Non-pigmented ciliary epithelial cell (primary cell): Measurements from ENCODE around the gene HDAC3.

Source experiments
- DNase-seq: peaks from one replicate; pipeline ENCODE4 v3.0.0-alpha.2; 2010; ENCODE audit warnings: low read depth

HDAC3 gene

DNA sequence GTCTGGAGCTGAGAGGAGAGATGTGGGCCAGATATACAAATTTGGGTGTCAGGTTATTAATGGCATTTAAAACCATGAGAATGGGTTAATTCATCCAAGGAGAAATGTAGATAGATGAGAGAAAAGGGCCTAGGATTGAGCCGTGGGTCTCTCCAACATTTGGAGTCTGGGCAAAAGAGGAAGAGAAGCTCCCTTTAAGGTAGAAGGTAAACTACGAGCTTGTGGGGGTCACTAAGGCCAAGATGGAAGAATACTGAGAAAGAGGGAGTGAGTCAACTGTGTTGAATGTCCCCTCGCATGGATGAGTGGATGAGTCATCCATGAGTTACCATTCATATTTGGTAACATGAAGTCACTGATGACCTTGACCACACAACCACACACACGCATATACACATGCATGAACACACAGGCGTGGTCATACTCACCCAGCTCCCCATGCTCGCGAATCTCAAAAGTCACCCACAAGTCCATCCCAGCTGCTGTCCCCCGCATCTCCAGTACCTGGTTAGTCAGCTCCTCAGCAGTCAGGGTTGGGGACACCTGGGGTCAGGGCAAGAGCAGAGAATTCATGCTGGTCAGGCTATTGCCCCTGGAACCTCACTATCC, 21.4 kb upstream of the HDAC3 start:
- peak; percentile 98 for DNase-seq

DNA sequence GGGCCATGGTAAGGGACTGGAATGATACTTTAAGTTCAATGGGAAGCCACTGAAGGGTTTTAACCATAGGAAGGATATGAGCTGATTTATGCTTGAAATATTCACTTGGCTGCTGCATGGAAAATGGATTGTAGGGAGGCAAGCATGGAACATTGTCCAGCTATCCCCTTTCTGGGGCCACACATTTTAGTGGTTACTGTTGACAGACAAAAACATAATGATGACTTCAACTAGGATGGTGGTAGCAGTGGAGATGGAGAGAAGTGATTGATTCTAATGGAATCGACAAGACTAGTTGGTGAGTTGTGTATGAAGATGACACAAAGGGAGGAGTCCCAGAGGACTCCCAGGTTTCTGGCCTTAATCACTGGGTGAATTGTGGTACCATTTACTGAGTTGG, 20.8 kb upstream of the HDAC3 start:
- no peak for DNase-seq

DNA sequence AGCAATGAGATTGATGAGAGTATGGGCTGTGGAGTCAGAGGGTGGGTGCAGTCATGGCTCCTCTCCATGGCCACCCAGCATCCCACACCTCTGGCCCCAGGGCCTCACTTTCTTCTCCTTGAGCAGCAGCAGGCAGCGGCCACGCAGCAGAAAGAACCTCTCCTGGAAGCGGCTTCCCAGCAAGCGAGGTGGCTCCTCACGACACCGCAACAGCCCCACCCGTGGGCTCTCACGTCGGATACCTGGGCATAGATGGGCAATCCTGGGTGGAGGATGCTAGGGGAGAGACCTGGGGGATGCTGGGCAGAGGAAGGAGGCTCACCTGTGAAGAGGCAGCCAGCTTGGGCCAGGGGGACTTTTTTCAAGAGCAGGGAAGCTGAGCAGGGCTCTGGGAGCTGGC, 19.7 kb upstream of the HDAC3 start:
- no peak for DNase-seq

DNA sequence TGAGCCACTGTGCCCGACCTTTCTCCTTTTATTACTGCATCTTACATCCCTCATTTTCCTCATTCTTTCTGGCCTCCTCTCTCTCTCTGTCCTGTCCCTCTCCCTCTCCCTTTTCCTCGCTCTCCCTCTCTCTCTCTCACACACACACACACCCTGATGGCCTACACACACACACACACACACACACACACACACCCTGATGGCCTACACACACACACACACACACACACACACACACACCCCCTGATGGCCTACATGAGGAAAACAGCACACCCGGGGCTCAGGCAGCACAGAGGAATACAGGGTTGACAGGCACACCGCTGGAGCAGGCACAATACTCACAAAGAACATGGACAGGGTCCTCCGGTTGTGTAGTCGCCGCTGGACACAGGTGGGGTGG, 18.4 kb upstream of the HDAC3 start:
- DNase-seq = no peak

DNA sequence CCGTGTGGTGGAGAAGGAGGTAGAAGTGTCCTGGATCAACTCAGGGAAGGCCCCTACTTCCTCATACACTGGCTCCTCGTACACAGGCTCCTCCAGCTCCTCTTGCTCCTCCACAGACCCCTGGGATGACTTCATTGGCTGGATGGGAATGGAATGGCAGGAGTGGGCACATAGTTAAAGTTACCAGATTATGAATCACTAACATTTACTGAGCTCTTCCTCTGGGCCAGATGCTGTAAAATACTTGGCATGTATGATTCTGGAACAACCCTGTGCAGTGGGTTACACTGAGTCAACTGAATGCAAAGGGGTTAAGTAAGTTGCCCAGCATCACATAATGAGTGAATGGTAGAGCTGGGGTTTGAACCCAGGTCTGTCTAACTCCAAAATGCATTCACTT, 17.6 kb upstream of the HDAC3 start:
- DNase-seq = peak; percentile 82

DNA sequence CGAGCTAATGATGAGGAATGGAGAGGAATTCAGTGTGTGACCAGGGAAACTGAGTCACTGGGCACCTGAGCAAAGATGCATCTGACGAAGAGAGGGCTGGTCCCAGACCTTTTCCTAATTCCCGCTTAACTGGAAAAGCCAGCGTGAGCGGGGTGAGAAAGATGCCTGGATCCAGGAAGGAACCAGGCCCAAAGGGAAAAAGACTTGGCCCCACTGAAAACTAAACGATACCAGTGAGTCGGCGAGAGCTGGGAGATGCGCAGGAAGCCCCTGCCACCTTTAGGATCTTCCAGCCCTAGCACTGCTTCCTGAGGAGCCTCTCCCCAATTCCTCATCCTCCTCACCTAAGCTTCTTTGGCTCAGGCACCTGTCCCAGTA, 15.1 kb upstream of the HDAC3 start:
- DNase-seq = no peak

DNA sequence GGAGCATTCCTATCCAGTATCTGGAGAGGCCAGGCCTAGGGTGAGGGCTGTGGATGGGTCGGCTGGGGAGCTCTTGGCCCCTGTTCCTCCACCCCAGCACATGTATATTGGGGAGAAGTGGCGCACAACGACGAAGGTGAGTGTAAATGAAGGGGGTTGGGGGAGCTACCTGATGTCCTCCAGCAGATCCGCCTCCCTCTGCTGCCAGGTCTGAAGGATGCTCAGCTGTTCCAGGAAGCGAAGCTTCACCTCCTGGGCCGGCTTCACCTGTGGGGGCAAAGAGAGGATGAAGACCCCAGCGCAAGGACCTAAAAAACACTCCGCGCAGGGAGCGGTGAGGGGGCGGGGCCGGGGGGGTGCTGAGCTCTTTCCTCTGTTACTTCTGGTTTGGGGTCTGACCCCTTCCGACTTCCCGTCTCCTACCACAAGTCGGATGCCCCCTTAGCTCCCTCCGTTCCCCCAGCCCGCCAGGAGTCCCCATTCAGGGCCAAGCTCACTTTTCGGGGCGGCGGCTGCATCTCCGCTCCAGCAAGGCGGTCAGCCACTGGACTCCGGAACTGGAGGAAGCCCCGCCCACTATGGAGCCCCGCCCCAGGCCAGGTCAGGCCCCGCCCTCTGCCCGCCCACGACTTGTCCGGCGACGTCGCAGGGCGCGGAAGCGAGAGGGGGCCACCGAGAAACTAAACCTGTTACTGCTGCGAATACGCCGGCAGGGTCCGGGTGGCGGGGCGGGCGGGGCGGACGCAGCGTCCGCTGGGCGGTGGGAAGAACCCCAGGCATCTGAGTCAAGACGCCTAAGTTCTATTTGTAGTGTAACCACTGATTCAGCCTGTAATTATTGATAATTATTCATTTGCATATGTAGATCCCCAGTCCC, 14.4 kb upstream of the HDAC3 start, which contains the start of gene FCHSD1:
Gene FCHSD1 (minus strand): TSS at position 568 of the 877 bp plus-strand sequence. CDS start 50 bp downstream, at position 518.
- DNase-seq = peak; percentile 31

DNA sequence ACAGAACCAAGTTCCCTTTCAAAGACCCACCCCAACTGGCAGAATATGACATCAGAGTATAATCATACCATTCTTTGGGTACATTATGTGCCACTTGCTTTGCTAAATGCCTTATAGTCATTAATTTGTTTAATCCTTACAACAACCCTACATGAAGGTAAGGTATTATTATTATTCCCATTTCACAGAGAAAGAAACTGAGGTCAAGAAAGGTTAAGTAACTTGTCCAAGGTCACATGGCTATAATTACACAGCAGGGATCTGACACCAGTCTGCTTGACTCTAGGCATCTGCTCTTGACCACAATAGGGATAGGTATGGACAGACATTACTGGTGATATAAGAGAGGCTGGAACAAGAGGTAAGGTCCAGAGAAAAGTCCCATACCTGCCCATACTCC, 13.3 kb upstream of the HDAC3 start:
- no peak for DNase-seq

DNA sequence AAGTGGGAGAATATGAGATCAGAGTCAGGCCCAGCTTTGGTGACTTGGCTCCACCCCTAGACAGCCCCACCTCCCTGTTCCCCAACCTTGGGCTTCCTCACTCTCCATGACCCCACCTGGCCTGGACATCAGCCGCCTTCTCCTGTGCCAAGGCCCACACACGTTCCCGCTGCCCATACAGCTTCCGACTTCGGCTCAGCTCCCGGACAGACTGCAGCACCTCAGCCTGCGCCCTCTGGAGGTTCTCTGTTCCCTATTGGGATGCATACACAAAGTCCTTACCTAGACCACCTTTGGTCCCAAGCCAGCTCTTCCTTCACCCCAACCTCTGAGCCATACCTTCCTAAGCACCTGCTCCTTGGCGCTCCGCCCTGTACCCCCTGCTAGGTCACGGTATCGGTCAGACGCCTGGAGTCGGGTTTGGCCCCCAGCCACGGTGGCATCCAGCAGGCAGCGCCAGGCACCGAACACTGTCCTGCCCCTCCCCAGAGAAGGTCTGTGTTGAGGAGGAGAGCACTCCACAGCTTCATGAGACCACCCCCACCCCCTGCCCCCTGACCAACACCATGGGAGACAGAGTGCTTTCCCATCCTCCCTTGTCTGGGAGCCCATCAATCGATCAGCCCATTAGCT, 12.5 kb upstream of the HDAC3 start:
- no peak for DNase-seq

DNA sequence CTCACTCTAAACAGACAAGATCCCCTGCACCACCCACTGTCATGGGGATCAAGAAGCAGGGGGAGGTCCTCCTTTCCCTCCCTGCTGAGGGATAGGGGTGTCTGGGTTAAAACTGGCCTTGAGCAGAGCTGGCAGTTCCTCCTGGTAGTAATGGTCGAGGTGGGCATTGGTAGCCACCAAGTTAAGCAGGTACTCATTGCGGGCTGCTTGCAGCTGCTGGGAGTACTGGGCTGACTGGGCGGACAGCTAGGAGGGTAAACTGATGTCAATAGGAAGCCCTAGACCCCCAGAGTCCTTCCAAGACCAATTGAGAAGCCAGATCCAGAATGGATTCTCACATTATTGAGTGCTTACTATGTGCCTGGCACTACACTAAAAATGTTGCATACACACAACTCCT, 11.2 kb upstream of the HDAC3 start:
- no peak for DNase-seq

DNA sequence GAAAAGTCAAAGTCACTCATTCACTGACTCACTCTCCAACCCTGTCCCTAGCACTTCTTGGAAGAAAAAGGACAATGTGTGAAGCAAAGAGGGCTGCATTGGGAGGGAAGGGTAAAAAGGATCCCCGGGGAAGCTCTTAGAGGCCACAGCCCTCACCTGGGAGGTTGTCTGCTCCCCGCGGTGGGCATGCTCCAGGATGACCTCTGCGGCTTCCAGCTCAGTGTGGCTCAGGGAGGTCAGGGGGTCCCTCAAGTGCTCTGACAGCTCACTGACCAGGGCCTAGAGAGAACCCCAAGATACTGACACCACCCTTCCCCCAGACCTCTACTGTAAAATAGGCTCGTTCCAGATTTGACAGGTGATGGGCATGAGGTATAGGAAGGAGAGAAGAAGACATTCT, 10.6 kb upstream of the HDAC3 start:
- no peak for DNase-seq

DNA sequence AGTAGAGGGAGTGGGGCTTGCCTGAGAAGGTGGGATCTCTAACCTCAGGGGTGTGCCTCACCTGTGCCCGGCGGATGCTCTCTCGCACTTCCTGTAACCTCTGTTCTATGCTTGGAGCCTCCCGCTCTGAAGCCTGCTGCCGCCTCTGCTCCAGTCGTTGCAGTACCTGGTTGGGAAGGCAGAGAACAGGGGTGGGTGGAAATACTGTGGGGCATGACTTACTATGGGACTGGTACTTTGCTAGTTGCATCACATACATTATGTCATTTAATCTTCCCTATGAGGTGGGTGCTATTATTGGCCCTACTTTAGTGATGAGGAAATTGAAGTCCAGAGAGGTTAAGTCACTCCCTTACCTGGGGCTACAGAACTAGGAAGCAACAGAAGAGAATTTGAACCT, 9.4 kb upstream of the HDAC3 start:
- DNase-seq = no peak

DNA sequence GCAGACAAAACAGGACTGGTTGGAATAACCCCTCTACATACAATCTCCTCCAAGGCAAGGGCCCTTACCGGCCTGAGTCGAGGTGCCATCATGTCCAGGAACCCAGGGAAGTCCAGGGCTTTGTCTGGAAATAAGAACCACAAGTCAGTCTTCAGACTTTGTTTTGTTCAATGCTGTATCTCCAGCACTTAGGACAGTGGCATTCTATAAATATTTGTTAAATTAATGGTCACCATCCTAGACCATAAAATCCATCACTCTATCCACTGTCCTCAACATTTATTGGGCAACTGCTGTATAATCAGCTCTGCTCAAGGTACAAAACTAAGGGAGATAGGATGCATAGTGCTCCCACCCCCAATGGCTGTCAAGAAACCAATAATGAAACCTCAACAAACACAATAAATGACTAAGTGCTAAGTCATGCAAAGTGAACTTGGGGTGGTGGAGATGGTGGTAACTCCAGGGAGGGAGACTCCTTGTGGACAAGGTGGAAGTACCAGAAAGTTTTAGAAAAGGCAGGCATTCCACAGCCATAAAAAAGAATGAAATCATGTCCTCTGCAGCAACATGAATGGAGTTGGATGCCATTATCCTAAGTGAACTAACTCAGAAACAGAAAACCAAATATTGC, 5.1 kb upstream of the HDAC3 start:
- DNase-seq = peak; percentile 56

DNA sequence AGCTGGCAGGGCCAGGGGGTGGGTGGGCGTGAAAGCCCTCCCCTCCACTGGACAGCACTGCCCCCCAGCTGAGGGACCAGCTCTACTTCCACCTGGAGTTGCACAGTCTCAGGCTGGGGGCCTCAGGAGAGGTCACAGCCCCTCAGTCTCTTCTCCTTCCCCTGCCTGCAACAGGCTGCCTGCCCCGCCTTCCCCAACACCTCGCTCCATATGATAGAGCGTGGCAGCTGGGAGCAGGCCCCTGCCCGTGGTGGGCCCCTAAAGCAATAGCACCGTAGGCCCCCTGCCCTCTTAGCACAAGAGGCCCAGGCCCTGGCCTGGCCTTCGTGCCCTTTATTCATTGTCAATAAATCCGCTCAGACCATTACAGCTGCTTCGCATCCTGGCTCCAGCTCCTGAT, 4.0 kb upstream of the HDAC3 start:
- DNase-seq = no peak

DNA sequence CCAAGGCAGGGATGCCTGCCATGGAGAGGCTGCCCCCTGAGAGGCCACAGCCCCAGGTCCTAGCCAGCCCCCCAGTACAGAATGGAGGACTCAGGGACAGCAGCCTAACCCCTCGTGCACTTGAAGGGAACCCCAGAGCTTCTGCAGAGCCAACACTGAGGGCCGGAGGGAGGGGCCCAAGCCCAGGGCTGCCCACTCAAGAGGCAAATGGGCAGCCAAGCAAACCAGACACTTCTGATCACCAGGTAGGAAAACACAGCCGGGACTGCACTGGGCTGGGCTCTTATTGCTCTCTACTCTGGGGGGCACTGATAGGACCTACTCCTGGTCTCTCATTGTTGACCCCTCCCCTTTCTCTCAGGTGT, 3.4 kb upstream of the HDAC3 start:
- DNase-seq = no peak

DNA sequence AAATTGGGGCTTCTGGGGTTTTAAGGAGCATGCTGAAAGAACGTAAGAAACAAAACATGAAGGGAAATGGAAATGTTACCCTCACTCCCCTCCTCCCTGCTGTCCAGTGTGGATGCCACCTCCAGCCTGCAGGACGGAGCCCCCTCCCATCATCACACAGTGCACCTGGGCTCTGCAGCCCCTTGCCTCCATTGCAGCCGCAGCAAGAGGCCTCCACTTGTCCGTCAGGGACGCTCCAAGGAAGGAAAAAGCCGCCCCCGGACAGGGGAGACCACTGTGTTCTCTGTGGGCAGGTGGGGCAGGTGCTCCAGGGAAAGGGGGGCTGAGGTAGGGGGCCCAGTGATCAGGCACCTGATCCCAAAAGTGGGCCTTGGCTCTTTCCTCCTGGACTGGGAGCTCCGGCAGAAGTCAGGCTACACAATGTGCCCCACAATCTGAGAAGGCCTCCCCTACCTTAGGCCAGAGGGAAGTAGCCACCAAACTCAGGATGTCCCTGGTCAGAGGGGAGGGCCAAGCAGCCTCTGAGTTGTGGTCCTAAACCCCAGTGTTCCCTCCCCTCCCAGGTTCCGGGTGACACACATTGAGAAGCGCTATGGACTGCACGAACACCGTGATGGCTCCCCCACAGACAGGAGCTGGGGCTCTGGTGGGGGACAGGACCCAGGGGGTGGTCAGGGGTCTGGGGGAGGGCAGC, 2.9 kb upstream of the HDAC3 start:
- DNase-seq = no peak

DNA sequence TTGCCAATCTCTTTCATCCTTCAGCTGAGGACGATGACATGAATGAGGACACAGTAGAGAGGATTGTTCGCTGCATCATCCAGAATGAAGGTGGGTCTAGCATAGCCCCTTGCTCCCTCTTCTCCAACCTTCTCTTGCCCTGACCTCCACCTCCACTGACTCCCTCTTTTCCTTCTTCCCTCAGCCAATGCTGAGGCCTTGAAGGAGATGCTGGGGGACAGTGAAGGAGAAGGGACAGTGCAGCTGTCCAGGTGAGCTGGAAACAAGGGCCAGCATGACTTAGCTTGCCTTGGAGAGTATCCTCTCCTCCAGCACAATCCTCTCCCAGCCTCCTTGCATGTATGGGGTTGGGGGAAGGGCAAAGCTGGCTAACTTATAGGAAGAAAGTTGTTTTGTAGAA, 2.1 kb upstream of the HDAC3 start:
- no peak for DNase-seq

DNA sequence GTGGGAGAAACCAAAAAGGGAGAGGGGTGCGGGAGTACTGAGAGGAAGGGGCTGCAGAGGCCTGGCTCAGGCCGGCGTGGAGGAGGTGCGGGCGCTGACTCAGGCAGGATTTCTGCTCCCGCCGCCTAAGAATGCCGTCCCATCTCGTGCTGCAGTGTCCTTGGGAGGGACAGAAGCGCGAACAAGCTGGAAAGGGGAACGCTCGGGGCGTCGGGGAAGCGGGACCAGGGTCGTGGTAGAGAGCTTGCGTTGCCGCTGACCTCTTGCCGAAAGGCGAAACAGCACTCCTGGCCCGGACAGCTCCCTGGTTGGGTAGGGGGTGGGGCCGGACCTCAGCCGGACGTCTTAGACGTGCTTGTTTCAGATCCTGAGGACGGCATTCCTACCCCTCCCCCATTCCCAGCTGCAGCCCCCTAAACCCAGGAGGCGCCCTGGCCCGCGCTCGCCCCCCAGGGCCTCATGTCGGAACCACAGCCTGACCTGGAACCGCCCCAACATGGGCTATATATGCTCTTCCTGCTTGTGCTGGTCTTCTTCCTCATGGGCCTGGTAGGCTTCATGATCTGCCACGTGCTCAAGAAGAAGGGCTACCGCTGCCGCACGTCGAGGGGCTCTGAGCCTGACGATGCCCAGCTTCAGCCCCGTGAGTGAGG, 1.2 kb upstream of the HDAC3 start:
- no peak for DNase-seq

DNA sequence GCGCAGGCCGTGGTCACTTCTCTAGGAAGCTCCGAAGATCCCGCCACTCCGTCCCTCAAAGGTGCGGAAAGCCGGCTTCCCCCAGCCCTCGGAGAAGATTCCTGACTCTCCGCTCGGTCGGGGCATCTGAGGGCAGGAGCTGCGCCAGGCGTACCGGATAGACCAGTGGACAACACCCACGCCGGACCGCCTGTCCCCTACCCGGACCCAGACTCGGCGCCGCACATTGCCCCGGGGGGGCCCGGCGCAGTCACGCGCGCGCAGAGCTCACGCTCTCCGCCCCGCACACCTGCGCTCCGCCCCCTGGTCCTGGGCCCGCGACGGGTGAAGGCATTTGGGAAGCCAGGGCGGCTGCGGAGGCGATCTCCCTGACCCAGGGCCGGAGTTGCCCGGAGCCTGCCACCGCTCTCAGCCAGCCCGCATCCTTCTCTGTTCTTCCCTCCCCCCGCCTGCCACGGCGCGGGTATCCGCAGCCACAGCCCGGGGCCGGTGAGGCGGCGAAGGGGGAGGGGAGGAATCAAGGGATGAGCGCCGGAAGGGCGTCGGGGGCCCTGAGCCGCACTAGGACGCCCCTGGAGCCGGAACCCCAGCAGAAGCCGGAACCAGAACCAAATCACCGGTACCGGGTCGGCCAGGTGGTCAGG, 596 bp upstream of the HDAC3 start:
- DNase-seq = no peak

DNA sequence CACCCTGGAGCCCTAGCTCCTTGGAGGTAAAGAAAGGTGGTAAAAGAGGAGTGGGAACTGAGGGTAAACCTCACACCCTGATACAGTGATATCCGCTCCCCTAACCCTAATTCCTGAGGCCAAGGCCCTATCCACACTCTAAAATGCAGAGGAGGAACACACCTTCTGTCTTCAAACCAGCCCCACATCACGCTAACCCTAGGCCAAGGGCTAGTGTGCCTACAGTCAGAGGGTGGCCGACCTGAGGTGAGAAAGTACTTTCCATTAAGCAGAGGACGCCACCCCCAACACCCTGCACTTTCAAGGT, 590 bp downstream of the HDAC3 start:
- no peak for DNase-seq

DNA sequence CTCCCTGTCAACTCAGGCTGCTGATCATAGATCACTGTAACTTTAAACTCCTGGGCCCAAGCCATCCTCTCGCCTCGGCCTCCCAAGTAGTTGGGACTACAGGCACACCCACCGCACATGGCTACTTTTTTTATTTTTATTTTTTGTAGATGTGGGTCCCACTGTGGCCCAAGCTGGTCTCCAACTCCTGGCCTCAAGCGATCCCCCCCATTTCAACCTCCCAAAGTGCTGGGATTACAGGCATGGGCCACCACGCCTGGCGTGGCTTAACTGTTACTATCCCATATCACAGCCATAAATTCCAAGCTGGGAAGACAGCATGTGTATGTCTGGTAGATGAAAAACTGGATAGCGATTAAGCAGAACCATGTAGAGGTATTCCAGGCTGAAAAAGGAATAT, 1.0 kb downstream of the HDAC3 start:
- no peak for DNase-seq
